ENCODE measurements around the gene SOX3. TPM values are rescaled to one million over a fixed set of nuclear protein-coding genes. Genes with fewer than 3 reads are reported as not detected.

Gene SOX3
- total and polyA plus RNA-seq, 4 donors: not detected

DNA sequence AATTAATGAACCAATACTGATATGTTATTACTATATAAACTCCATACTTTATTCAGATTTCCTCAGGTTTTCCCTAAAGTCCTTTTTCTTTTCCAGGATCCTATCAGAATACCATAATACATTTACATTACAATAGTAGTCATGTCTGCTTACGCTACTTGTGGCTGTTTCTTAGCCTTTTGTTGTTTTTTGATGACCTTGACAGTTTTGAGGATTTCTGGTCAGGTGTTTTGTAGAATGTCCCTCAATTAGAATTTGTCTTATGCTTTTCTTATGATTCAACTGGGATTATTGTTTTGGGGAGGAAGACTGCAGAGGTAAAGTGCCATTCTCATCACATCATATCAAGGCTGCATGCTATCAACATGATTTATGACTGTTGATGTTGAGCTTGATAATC is 9.1 kb downstream of the SOX3 start:
- no peak overlapping the region for H3K9ac ChIP-seq (ENCODE audit: low read depth in 1 of 2, low read length in 2 of 2)
- no peak for TF ChIP-seq RXRA (IDR thresholded peaks at IDR 0.05)
- TF ChIP-seq NR2F2 (IDR thresholded peaks at IDR 0.05): no peak
- TF ChIP-seq, protein P1, sequence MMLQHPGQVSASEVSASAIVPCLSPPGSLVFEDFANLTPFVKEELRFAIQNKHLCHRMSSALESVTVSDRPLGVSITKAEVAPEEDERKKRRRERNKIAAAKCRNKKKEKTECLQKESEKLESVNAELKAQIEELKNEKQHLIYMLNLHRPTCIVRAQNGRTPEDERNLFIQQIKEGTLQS (IDR thresholded peaks at IDR 0.05): no peak
- TF ChIP-seq EGR1 (IDR thresholded peaks at IDR 0.05; ENCODE audit: low read depth in 2 of 2): no peak
- no peak for TF ChIP-seq YY1 (IDR thresholded peaks at IDR 0.05)
- no peak for TF ChIP-seq FOXA1 (IDR thresholded peaks at IDR 0.05)
- TF ChIP-seq HNF4G (IDR thresholded peaks at IDR 0.05): no peak
- TF ChIP-seq GABPA (IDR thresholded peaks at IDR 0.05 in 1 of 2, conservative IDR thresholded peaks at IDR 0.05 in 1 of 2): no peak
- no peak for TF ChIP-seq TAF1 (conservative IDR thresholded peaks at IDR 0.05)
- TF ChIP-seq, protein P2, sequence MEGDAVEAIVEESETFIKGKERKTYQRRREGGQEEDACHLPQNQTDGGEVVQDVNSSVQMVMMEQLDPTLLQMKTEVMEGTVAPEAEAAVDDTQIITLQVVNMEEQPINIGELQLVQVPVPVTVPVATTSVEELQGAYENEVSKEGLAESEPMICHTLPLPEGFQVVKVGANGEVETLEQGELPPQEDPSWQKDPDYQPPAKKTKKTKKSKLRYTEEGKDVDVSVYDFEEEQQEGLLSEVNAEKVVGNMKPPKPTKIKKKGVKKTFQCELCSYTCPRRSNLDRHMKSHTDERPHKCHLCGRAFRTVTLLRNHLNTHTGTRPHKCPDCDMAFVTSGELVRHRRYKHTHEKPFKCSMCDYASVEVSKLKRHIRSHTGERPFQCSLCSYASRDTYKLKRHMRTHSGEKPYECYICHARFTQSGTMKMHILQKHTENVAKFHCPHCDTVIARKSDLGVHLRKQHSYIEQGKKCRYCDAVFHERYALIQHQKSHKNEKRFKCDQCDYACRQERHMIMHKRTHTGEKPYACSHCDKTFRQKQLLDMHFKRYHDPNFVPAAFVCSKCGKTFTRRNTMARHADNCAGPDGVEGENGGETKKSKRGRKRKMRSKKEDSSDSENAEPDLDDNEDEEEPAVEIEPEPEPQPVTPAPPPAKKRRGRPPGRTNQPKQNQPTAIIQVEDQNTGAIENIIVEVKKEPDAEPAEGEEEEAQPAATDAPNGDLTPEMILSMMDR (IDR thresholded peaks at IDR 0.05; ENCODE audit: low read depth, low read length, missing input control): no peak
- TF ChIP-seq, protein P3, sequence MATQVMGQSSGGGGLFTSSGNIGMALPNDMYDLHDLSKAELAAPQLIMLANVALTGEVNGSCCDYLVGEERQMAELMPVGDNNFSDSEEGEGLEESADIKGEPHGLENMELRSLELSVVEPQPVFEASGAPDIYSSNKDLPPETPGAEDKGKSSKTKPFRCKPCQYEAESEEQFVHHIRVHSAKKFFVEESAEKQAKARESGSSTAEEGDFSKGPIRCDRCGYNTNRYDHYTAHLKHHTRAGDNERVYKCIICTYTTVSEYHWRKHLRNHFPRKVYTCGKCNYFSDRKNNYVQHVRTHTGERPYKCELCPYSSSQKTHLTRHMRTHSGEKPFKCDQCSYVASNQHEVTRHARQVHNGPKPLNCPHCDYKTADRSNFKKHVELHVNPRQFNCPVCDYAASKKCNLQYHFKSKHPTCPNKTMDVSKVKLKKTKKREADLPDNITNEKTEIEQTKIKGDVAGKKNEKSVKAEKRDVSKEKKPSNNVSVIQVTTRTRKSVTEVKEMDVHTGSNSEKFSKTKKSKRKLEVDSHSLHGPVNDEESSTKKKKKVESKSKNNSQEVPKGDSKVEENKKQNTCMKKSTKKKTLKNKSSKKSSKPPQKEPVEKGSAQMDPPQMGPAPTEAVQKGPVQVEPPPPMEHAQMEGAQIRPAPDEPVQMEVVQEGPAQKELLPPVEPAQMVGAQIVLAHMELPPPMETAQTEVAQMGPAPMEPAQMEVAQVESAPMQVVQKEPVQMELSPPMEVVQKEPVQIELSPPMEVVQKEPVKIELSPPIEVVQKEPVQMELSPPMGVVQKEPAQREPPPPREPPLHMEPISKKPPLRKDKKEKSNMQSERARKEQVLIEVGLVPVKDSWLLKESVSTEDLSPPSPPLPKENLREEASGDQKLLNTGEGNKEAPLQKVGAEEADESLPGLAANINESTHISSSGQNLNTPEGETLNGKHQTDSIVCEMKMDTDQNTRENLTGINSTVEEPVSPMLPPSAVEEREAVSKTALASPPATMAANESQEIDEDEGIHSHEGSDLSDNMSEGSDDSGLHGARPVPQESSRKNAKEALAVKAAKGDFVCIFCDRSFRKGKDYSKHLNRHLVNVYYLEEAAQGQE (IDR thresholded peaks at IDR 0.05): no peak
- no peak for TF ChIP-seq JUND (IDR thresholded peaks at IDR 0.05)
- no peak for TF ChIP-seq FOXA2 (IDR thresholded peaks at IDR 0.05)
- TF ChIP-seq, protein P4, sequence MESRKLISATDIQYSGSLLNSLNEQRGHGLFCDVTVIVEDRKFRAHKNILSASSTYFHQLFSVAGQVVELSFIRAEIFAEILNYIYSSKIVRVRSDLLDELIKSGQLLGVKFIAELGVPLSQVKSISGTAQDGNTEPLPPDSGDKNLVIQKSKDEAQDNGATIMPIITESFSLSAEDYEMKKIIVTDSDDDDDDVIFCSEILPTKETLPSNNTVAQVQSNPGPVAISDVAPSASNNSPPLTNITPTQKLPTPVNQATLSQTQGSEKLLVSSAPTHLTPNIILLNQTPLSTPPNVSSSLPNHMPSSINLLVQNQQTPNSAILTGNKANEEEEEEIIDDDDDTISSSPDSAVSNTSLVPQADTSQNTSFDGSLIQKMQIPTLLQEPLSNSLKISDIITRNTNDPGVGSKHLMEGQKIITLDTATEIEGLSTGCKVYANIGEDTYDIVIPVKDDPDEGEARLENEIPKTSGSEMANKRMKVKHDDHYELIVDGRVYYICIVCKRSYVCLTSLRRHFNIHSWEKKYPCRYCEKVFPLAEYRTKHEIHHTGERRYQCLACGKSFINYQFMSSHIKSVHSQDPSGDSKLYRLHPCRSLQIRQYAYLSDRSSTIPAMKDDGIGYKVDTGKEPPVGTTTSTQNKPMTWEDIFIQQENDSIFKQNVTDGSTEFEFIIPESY (IDR thresholded peaks at IDR 0.05): no peak
- TF ChIP-seq RAD21 (IDR thresholded peaks at IDR 0.05): no peak
- no peak for TF ChIP-seq HNF4A (conservative IDR thresholded peaks at IDR 0.05)
- TF ChIP-seq, protein P5, sequence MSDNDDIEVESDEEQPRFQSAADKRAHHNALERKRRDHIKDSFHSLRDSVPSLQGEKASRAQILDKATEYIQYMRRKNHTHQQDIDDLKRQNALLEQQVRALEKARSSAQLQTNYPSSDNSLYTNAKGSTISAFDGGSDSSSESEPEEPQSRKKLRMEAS (IDR thresholded peaks at IDR 0.05): no peak
- no peaks in the 10 kb centered on the region for H3K36me3 ChIP-seq (ENCODE audit: control insufficient read depth in 4 of 4, insufficient read depth in 3 of 4, low read depth in 1 of 4, low read length in 3 of 4)
- peaks cover 0 to 3% (median 0%) of the 10 kb centered on the region in 4 donors for H3K9me3 ChIP-seq (ENCODE audit: control insufficient read depth in 4 of 4, low read length in 3 of 4)
- no peak for DNase-seq (ENCODE audit: low spot score)
- no peak overlapping the region for H3K4me3 ChIP-seq (ENCODE audit: low read depth in 1 of 3, low read length in 3 of 3)
- no peak overlapping the region for H3K27ac ChIP-seq (ENCODE audit: low read depth in 1 of 2, low read length in 2 of 2)
- peaks cover 0 to 2% (median 0%) of the 10 kb centered on the region in 4 donors for H3K27me3 ChIP-seq (ENCODE audit: control insufficient read depth in 4 of 4, insufficient read depth in 4 of 4, low read length in 3 of 4)
- WGBS: 87% methylated on average over 1 of the region's 1 CpG
- no peaks in the 10 kb centered on the region for H3K4me1 ChIP-seq (ENCODE audit: control insufficient read depth in 4 of 4, insufficient read depth in 4 of 4, low read length in 3 of 4)
